GM06990 (cell line): ENCODE results near the gene THYN1.

ENCODE experiments used
- DNase-seq: peaks from one replicate; pipeline ENCODE4 v3.0.0-alpha.2; 2011; ENCODE audit not compliant: insufficient read length; ENCODE audit errors: extremely low read depth
- H3K27me3 ChIP-seq: replicated peaks from 2 replicates; pipeline ENCODE4 v1.6.0; 2011; ENCODE audit warnings: low read length; ENCODE audit not compliant: control insufficient read depth, insufficient read depth
- H3K36me3 ChIP-seq: 2 replicates; pipeline ENCODE4 v1.5.1; 2011; ENCODE audit warnings: low read length; ENCODE audit not compliant: control insufficient read depth, insufficient read depth
- H3K4me3 ChIP-seq: replicated peaks from 2 replicates; pipeline ENCODE4 v1.5.1; 2011; ENCODE audit warnings: low read depth, mild to moderate bottlenecking, control low read depth, low read length
- TF ChIP-seq, protein P1 (sequence below): IDR thresholded peaks from 2 replicates; pipeline ENCODE4 v1.5.1; 2011; ENCODE audit warnings: low read length, control low read depth, mild to moderate bottlenecking, inconsistent platforms; ENCODE audit not compliant: insufficient read depth, poor library complexity, severe bottlenecking

THYN1 gene

DNA sequence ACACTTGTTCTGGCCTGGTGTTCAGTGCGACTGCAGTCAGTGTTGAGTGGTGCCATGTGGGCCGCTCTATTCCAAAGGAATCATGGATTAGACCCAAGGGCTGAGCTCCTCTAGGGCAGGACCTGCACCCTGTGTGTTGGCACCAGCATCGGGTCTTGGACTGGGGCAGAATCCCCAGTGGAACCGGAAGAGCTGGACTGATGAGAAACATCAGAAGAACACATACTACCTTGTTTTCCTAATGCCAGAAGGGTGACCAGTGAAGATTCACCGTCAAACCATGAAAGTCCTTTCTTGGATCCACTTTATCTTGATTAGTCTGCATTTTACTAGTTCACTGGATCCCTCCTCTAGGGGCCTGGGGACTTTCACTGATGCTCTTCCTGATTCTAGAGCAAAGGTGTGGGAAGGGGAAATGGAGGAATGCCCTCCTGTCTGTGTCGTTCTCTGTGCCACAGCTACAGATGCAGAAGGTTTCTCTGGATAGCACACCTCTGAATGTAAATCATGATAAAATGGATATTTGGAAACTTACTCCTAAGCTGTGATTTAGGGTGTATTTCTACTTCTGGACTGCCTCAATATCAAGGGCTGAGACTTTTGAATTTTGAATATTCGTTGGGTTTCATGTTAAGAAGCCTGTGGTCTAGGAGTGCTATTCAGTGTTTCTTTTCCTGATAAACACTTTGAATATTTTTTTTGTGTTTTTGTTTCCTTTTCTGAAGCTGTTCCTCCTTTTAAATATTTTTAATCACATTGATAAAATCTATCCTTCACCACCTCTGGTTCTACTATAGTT is 12.0 kb upstream of the THYN1 start:
- Histone ChIP-seq H3K27me3 (no peaks in the 10 kb centered on the region), H3K36me3 (peaks cover 5% of the 10 kb centered on the region), H3K4me3 (no peak overlapping the region)
- TF ChIP-seq, protein P1, sequence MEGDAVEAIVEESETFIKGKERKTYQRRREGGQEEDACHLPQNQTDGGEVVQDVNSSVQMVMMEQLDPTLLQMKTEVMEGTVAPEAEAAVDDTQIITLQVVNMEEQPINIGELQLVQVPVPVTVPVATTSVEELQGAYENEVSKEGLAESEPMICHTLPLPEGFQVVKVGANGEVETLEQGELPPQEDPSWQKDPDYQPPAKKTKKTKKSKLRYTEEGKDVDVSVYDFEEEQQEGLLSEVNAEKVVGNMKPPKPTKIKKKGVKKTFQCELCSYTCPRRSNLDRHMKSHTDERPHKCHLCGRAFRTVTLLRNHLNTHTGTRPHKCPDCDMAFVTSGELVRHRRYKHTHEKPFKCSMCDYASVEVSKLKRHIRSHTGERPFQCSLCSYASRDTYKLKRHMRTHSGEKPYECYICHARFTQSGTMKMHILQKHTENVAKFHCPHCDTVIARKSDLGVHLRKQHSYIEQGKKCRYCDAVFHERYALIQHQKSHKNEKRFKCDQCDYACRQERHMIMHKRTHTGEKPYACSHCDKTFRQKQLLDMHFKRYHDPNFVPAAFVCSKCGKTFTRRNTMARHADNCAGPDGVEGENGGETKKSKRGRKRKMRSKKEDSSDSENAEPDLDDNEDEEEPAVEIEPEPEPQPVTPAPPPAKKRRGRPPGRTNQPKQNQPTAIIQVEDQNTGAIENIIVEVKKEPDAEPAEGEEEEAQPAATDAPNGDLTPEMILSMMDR = no peak
- DNase-seq = no peak

DNA sequence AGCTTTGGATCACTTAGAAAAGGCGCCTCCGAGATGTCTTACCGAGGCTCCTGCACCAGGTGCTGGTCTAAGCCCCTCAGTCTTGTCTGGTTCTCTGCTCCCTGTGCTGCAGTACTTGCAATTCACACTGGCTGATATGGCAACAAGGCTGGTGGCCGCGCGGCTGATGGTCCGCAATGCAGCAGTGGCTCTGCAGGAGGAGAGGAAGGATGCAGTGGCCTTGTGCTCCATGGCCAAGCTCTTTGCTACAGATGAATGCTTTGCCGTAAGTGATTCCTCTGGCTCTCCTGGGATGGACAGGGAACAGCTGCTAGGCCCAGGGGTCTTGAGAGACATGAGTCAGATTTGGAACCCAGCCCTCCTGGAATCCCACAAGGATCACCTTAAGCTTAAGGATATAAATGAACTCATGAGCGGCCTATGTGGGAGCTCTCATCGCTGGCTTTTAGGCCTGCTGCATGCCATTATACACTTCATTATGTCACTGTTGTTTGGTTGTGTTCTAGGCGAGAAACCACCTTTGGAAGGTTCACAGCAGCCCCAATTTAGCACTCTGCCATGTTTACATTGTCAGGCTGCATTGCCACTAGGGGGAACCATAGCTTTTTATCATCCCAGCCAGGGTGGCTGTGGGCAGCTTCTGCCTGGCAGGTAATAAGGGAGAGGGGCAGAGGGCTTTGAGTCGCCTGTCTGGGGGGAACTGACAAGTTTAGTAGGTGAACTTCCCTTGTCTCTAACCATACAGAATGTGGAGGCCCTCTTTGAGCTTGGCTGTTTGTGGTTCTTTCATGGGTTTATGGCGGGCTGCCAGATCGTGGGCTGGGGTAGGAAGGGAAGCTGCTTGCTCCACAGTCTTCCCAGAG is 8.7 kb upstream of the THYN1 start:
- DNase-seq = no peak
- TF ChIP-seq, protein P1 = peak; percentile 61
- peaks cover 12% of the 10 kb centered on the region for H3K36me3 ChIP-seq

DNA sequence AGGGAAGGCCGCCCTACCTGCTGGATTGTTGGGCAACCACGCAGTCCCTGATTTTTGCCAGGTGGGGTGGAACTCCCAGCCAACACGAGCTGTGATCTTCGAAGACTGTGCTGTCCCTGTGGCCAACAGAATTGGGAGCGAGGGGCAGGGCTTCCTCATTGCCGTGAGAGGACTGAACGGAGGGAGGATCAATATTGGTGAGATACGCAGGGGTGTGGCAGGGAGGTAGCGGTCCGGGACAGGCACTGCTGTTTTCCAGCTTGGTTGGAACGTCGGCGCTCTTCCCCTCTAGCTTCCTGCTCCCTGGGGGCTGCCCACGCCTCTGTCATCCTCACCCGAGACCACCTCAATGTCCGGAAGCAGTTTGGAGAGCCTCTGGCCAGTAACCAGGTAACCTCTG is 7.8 kb upstream of the THYN1 start:
- Histone ChIP-seq H3K4me3 (no peak overlapping the region), H3K36me3 (peaks cover 12% of the 10 kb centered on the region), H3K27me3 (no peaks in the 10 kb centered on the region)
- no peak for DNase-seq
- TF ChIP-seq, protein P1 = no peak

More for the DNA sequence above, 8.7 kb upstream of the THYN1 start:
- no peaks in the 10 kb centered on the region for H3K27me3 ChIP-seq
- H3K4me3 ChIP-seq = no peak overlapping the region

DNA sequence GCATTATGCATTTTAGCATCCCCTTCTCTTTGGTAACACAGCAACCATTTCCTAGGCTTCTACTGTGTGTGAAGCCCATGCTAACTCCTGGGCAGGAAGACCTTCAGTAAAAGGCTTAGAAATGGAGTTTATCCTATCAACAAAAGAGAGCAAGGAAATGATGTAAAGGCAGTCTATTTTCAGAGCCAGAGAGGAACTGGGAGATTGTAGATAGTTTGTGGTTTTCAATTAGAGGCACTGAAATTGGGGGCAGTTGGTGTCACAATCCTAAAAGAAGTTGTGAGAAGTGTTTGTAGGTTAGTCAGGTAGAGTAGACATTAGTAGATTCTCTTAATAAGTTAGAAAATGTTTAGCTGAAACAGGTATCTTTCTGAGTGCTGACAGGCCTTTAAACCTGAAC is 7.4 kb upstream of the THYN1 start:
- TF ChIP-seq, protein P1 = no peak
- no peak for DNase-seq
- no peak overlapping the region for H3K4me3 ChIP-seq
- no peaks in the 10 kb centered on the region for H3K27me3 ChIP-seq
- peaks cover 12% of the 10 kb centered on the region for H3K36me3 ChIP-seq

DNA sequence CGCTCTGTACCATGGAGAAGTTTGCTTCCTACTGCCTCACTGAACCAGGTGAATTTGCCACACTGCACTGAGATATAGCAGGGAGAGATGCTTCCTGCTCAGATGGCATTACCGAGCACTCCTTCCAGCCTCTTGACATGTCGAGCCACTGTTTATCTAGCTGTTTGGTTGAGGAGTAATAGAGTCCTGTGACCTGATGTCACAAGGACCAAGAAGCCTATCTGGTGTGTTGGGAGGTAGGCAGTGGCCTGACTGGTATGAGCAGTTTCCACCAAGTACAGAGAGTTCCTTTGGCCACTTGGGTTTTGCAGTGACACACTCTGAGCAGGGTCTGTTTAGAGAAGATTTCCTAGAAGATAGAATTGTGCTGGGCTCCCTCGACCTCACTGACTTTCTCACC is 5.4 kb upstream of the THYN1 start:
- TF ChIP-seq, protein P1 = no peak
- H3K36me3 ChIP-seq = peaks cover 12% of the 10 kb centered on the region
- DNase-seq = no peak

More for the DNA sequence above, 5.4 kb upstream of the THYN1 start:
- Histone ChIP-seq H3K4me3 (no peak overlapping the region), H3K27me3 (no peaks in the 10 kb centered on the region)
